Right atrium auricular region (tissue), 2 donors: Measurements from ENCODE around the gene FAM163B. TPM values are rescaled to one million over a fixed set of nuclear protein-coding genes. Genes with fewer than 3 reads are reported as not detected.
"Not testable (repeated sequence)": the region's sequence is repeated elsewhere in the genome, so short reads cannot be mapped to it uniquely, and the experiment has no call there.

Experiments
- DNase-seq: peaks from one replicate; pipeline ENCODE4 v3.0.0-alpha.2; 2019; ENCODE audit warnings: low spot score
- H3K27ac ChIP-seq, 2 donors: fragments of 200-600 bp; sonication (generic); 1 replicate in 1 of 2; 2 replicates in 1 of 2; pipeline ENCODE4 v1.5.1; 2016 to 2019
- H3K27me3 ChIP-seq, 2 donors: fragments of 200-600 bp; sonication (generic); one replicate each; pipeline versions ENCODE4 v1.5.1 to v1.6.0; 2017 to 2019
- H3K36me3 ChIP-seq: fragments of 200-600 bp; sonication (generic); one replicate; pipeline ENCODE4 v1.5.1; 2016
- H3K4me1 ChIP-seq, 2 donors: fragments of 200-600 bp; sonication (generic); one replicate each; pipeline versions ENCODE4 v1.5.1 to v1.6.0; 2017 to 2019
- H3K4me3 ChIP-seq, 2 donors: fragments of 200-600 bp; sonication (generic); 1 replicate in 1 of 2; 2 replicates in 1 of 2; pipeline ENCODE4 v1.5.1; 2017 to 2019; ENCODE audit warnings: mild to moderate bottlenecking in 1 of 2, moderate library complexity in 1 of 2
- H3K9me3 ChIP-seq, 2 donors: fragments of 200-600 bp; sonication (generic); one replicate each; pipeline ENCODE4 v1.5.1; 2019
- total RNA-seq, 2 donors: library from RNA; depleted of rRNA; stranded (reverse); fragments of >200 nt; gene quantifications; one replicate each; pipeline ENCODE4 v1.1.0, GENCODE V29; 2016
- TF ChIP-seq, protein P1 (sequence below), 2 donors: fragments of 200-600 bp; sonication (generic); IDR thresholded peaks; one replicate each; pipeline ENCODE4 v1.5.1; 2019; ENCODE audit warnings: antibody characterized with exemption in 2 of 2

Gene FAM163B
- total RNA-seq, 2 donors from 2014 or later, result 1.7 TPM; not detected in 1

DNA sequence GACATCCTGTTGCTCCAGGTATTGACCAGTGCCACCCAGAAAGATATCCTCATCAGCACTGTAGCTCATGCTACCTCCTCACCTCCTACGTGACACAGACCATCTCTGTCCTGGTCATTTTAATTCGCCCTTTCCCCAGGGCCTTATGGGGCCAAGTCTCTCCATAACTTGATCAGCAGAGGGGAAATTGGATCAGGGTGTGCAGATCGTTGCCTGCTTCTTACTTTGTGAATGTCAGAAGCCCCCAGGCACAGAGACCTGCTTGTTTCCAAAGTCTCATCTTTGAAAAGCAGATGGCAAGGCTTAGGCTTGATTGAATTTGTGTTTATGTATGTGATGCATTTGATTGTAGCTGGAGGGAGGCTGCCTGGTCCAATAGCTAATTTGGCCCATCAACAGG, 18.2 kb upstream of the FAM163B start:
- Histone ChIP-seq H3K27ac (no peak overlapping the region), H3K4me3 (no peak overlapping the region), H3K27me3 (no peaks in the 10 kb centered on the region), H3K36me3 (no peaks in the 10 kb centered on the region), H3K4me1 (no peaks in the 10 kb centered on the region), H3K9me3 (peaks cover 0 to 21% of the 10 kb centered on the region in 2 donors)
- TF ChIP-seq, protein P1, sequence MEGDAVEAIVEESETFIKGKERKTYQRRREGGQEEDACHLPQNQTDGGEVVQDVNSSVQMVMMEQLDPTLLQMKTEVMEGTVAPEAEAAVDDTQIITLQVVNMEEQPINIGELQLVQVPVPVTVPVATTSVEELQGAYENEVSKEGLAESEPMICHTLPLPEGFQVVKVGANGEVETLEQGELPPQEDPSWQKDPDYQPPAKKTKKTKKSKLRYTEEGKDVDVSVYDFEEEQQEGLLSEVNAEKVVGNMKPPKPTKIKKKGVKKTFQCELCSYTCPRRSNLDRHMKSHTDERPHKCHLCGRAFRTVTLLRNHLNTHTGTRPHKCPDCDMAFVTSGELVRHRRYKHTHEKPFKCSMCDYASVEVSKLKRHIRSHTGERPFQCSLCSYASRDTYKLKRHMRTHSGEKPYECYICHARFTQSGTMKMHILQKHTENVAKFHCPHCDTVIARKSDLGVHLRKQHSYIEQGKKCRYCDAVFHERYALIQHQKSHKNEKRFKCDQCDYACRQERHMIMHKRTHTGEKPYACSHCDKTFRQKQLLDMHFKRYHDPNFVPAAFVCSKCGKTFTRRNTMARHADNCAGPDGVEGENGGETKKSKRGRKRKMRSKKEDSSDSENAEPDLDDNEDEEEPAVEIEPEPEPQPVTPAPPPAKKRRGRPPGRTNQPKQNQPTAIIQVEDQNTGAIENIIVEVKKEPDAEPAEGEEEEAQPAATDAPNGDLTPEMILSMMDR (IDR thresholded peaks at IDR 0.05), result no peak
- no peak for DNase-seq

GRCh38 chr9:133626008-133626407, 16.8 kb upstream of the FAM163B start:
- H3K4me3 ChIP-seq, H3K27ac ChIP-seq, DNase-seq, H3K4me1 ChIP-seq, H3K36me3 ChIP-seq, H3K27me3 ChIP-seq: not testable (repeated sequence)
- H3K9me3 ChIP-seq, result peaks cover 0 to 21% of the 10 kb centered on the region in 2 donors

- Histone ChIP-seq H3K9me3 (peaks cover 0 to 21% of the 10 kb centered on the region in 2 donors), H3K36me3 (no peaks in the 10 kb centered on the region), H3K27ac (no peak overlapping the region), H3K27me3 (no peaks in the 10 kb centered on the region), H3K4me1 (no peaks in the 10 kb centered on the region), H3K4me3 (no peak overlapping the region)
- no peak for DNase-seq
- TF ChIP-seq, protein P1 (IDR thresholded peaks at IDR 0.05), result no peak
Measured at GRCh38 chr9:133622555-133622954, 13.4 kb upstream of the FAM163B start.

- no peaks in the 10 kb centered on the region for H3K36me3 ChIP-seq
- no peak for DNase-seq
Measured at GRCh38 chr9:133621725-133622267, 12.6 kb upstream of the FAM163B start.

GRCh38 chr9:133619791-133620190, 10.6 kb upstream of the FAM163B start:
- Histone ChIP-seq H3K36me3 (no peaks in the 10 kb centered on the region), H3K4me1 (no peaks in the 10 kb centered on the region), H3K27ac (no peak overlapping the region), H3K4me3 (no peak overlapping the region), H3K9me3 (no peaks in the 10 kb centered on the region), H3K27me3 (no peaks in the 10 kb centered on the region)
- no peak for DNase-seq
- TF ChIP-seq, protein P1 (IDR thresholded peaks at IDR 0.05), result no peak

More at GRCh38 chr9:133621725-133622267, 12.6 kb upstream of the FAM163B start:
- Histone ChIP-seq H3K4me3 (no peak overlapping the region), H3K27ac (no peak overlapping the region), H3K9me3 (peaks cover 0 to 20% of the 10 kb centered on the region in 2 donors), H3K27me3 (no peaks in the 10 kb centered on the region), H3K4me1 (no peaks in the 10 kb centered on the region)
- TF ChIP-seq, protein P1 (IDR thresholded peaks at IDR 0.05), result no peak

DNA sequence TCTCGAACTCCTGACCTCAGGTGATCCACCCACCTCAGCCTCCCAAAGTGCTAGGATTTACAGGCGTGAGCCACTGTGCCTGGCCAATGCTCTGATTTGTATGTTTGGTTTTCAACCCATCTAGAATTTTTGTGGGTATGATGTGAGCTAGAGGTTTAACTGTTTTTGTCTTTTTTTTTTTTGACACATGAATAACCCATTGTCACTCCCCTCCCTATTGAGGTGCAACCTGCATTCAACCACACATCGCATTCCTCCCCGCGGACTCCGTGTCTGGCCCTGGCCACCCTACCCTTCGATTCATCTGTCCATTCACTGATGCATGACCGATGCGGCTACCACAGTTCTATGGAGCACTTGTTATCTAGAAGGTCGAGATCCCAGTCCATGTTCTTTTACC, 9.5 kb upstream of the FAM163B start:
- H3K27me3 ChIP-seq, result no peaks in the 10 kb centered on the region
- TF ChIP-seq, protein P1 (IDR thresholded peaks at IDR 0.05), result no peak
- H3K9me3 ChIP-seq, result no peaks in the 10 kb centered on the region
- H3K4me3 ChIP-seq, result no peak overlapping the region
- no peaks in the 10 kb centered on the region for H3K4me1 ChIP-seq
- H3K27ac ChIP-seq, result no peak overlapping the region
- DNase-seq, result no peak
- H3K36me3 ChIP-seq, result no peaks in the 10 kb centered on the region
